Adrenal gland (tissue), 12 donors: ENCODE results near the gene VPS13D. TPM values are rescaled to one million over a fixed set of nuclear protein-coding genes. Genes with fewer than 3 reads are reported as not detected.

ENCODE experiments used
- DNase-seq, 7 donors: peaks; one replicate each; pipeline ENCODE4 v3.0.0-alpha.2; 2019 to 2020
- H3K27ac ChIP-seq, 5 donors: fragments of 200-600 bp; sonication (generic) in 4 of 5; 1 replicate in 3 of 5; 2 replicates in 2 of 5; pipeline versions ENCODE4 v1.5.1 to v1.8.0; 2016 to 2020; ENCODE audit warnings: mild to moderate bottlenecking in 1 of 5
- H3K27me3 ChIP-seq: fragments of 200-600 bp; 2 replicates; pipeline ENCODE4 v1.8.0; 2021
- H3K36me3 ChIP-seq, 2 donors: fragments of 200-600 bp; replicated peaks in 1 of 2; 1 replicate in 1 of 2; 2 replicates in 1 of 2; pipeline versions ENCODE4 v1.5.1 to v1.8.0; 2018 to 2022
- H3K4me1 ChIP-seq, 2 donors: fragments of 200-600 bp; replicated peaks in 1 of 2; 1 replicate in 1 of 2; 2 replicates in 1 of 2; pipeline versions ENCODE4 v1.5.1 to v1.8.0; 2018 to 2021
- H3K4me3 ChIP-seq, 4 donors: fragments of 200-600 bp; sonication (generic) in 3 of 4; one replicate each; pipeline ENCODE4 v1.5.1; 2016 to 2018
- H3K9me3 ChIP-seq, 3 donors: fragments of 200-600 bp; sonication (generic) in 1 of 3; replicated peaks in 1 of 3; 1 replicate in 2 of 3; 2 replicates in 1 of 3; pipeline versions ENCODE4 v1.5.1 to v1.8.0; 2016 to 2021
- CTCF ChIP-seq, 6 experiments: fragments of 450-650 bp in 4 of 6; fragments of 200-600 bp in 2 of 6; sonication (generic) in 1 of 6; IDR thresholded peaks; 1 replicate in 5 of 6; 2 replicates in 1 of 6; pipeline versions ENCODE4 v1.5.1 to v1.8.0; 2016 to 2021; ENCODE audit warnings: antibody characterized with exemption in 6 of 6, mild to moderate bottlenecking in 2 of 6, moderate library complexity in 1 of 6
- POLR2A ChIP-seq, 2 donors: fragments of 450-650 bp; IDR thresholded peaks; one replicate each; pipeline ENCODE4 v1.6.1; 2017; ENCODE audit warnings: antibody characterized with exemption in 2 of 2, mild to moderate bottlenecking in 2 of 2, moderate library complexity in 1 of 2
- WGBS, 4 donors: extraction: QIAGEN DNeasy Blood & Tissue Kit in 2 of 4; methylation state at CpG; one replicate each; pipeline versions ENCODE4 v1.1.5 to v1.1.7; 2013 to 2017; 5-methylcytosine and 5-hydroxymethylcytosine counted together
- intact Hi-C, 2 donors: fragments of 100-400 bp; cut with DNase I; formaldehyde crosslinking; loops; one replicate each; pipeline versions ENCODE4 v1.14.1 to v1.15.0; 2022 to 2023
- polyA plus RNA-seq, 3 donors: library from polyadenylated mRNA; stranded (reverse); fragments of 200-250 nt in 2 of 3; fragments of 350-450 nt in 1 of 3; fragmentation: Illumina TruSeq in 1 of 3; extraction: RNeasy Lipid Tissue Mini Kit (QIAGEN cat#74804) in 1 of 3; gene quantifications; one replicate each; pipeline ENCODE4 v1.2.3, GENCODE V29; 2013 to 2014
- total RNA-seq, 9 donors: library from RNA; depleted of rRNA in 4 of 9; stranded (reverse); fragments of >200 nt in 4 of 9; fragments of 120-200 nt in 1 of 9; fragmentation: NEBNext Ultra II Directional in 1 of 9; extraction: Animal tissue kit (Norgen Biotek cat#: 25700) in 1 of 9; gene quantifications; one replicate each; pipeline versions ENCODE4 v1.1.0 to v1.2.4, GENCODE V29; 2013 to 2023
- donor health status: healthy with polysubstance abuse.
- donor health status: Bipolar disorder and iron deficiency.
- donor health status: DM: yes; HTN: yes; CAD: no.
- donor health status: DM: no; HTN: no; CAD: no.
- donor health status: DM: no; HTN: no; CAD: no.
- donor health status: DM: yes; HTN: yes; CAD: no.

VPS13D gene
- total and polyA plus RNA-seq, 12 donors = 17.0 to 62.3 (median 39.9) TPM

- no peak for TF ChIP-seq POLR2A (IDR thresholded peaks at IDR 0.05)
- no peak for TF ChIP-seq CTCF (IDR thresholded peaks at IDR 0.05)
- WGBS, 4 donors = 54 to 67% (median 60%) methylated on average over 9 to 19 of the region's 19 CpGs
These were observed 44.6 kb upstream of the VPS13D start for GRCh38 chr1:12185036-12185917.

GRCh38 chr1:12185918-12186678, 43.7 kb upstream of the VPS13D start:
- TF ChIP-seq CTCF (IDR thresholded peaks at IDR 0.05) = no peak
- TF ChIP-seq POLR2A (IDR thresholded peaks at IDR 0.05) = no peak
- H3K4me3 ChIP-seq = no peak overlapping the region
- H3K9me3 ChIP-seq = no peaks in the 10 kb centered on the region
- intact Hi-C loops = no loop called here
- DNase-seq = no peak
- peaks cover 19 to 60% of the 10 kb centered on the region in 2 donors for H3K4me1 ChIP-seq
- peak overlapping the region in 3 of 5 donors; percentile 70 to 93 (median 88) for H3K27ac ChIP-seq
- H3K36me3 ChIP-seq = peaks cover 0 to 4% of the 10 kb centered on the region in 2 donors
- 57 to 66% (median 62%) methylated on average over 9 to 13 of the region's 13 CpGs for WGBS, 4 donors
- no peaks in the 10 kb centered on the region for H3K27me3 ChIP-seq

More at GRCh38 chr1:12185036-12185917, 44.6 kb upstream of the VPS13D start:
- Histone ChIP-seq H3K4me3 (peak overlapping the region in 1 of 4 donors; percentile 23), H3K4me1 (peaks cover 19 to 62% of the 10 kb centered on the region in 2 donors), H3K27ac (peak overlapping the region; percentile 53 to 93 (median 79)), H3K27me3 (no peaks in the 10 kb centered on the region), H3K9me3 (no peaks in the 10 kb centered on the region), H3K36me3 (no peaks in the 10 kb centered on the region)
- intact Hi-C loops = no loop called here
- DNase-seq = no peak

- Histone ChIP-seq H3K9me3 (no peaks in the 10 kb centered on the region), H3K4me3 (no peak overlapping the region), H3K4me1 (peaks cover 19 to 54% of the 10 kb centered on the region in 2 donors), H3K27ac (peak overlapping the region in 3 of 5 donors; percentile 70 to 93 (median 88)), H3K36me3 (peaks cover 0 to 4% of the 10 kb centered on the region in 2 donors), H3K27me3 (no peaks in the 10 kb centered on the region)
- 46 to 83% (median 62%) methylated on average over 2 to 4 of the region's 4 CpGs for WGBS, 4 donors
- DNase-seq = no peak
- no peak for TF ChIP-seq POLR2A (IDR thresholded peaks at IDR 0.05)
- no peak for TF ChIP-seq CTCF (IDR thresholded peaks at IDR 0.05)
- intact Hi-C loops = no loop called here
These were observed 43.2 kb upstream of the VPS13D start for GRCh38 chr1:12186679-12186985.

- intact Hi-C loops = no loop called here
- Histone ChIP-seq H3K27me3 (no peaks in the 10 kb centered on the region), H3K27ac (peak overlapping the region in 1 of 5 donors; percentile 22), H3K4me1 (peaks cover 19 to 47% of the 10 kb centered on the region in 2 donors), H3K9me3 (no peaks in the 10 kb centered on the region), H3K4me3 (no peak overlapping the region), H3K36me3 (peaks cover 0 to 10% of the 10 kb centered on the region in 2 donors)
- TF ChIP-seq CTCF (IDR thresholded peaks at IDR 0.05) (no peak), POLR2A (IDR thresholded peaks at IDR 0.05) (no peak)
- DNase-seq = no peak
- 29 to 40% (median 34%) methylated on average over 3 of the region's 3 CpGs for WGBS, 4 donors
These were observed 41.7 kb upstream of the VPS13D start for GRCh38 chr1:12188115-12188514.
